Stimulated activated CD4-positive, alpha-beta T cell treated with anti-CD3 and anti-CD28 coated beads, Interleukin-12 subunit alpha, Interleukin-12 subunit beta, amount 100 ng/mL, for 24 hours (primary cell): Measurements from ENCODE around the gene MC3R.

Experiments
- DNase-seq, 2 experiments: peaks; one replicate each; pipeline ENCODE4 v3.0.0-alpha.2; 2020; ENCODE audit warnings: low read depth in 2 of 2

MC3R gene

GRCh38 chr20:56249956-56250355 is 1.4 kb downstream of the MC3R start:
- DNase-seq, result no peak

- no peak for DNase-seq
Observed at GRCh38 chr20:56257604-56258003, 9.1 kb downstream of the MC3R start.

DNA sequence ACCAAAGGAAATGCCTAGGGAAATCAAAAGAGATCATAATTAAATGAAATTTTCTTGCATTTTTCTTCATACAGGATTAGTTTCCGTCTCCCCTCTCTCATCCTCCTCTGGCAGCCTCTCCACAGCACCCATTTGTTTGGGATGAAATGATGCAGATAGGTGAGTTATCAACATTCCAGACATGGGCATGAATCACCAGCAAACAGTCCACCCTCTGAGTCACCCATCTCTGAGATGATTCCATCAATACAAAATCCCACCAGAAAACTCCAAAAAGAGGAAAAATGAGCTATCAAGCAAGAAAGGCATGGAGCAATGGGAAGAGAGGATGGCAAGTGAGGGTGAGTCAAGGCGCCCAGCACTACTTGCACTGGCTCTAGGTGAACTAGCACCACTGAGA is 11.4 kb downstream of the MC3R start:
- no peak for DNase-seq

DNA sequence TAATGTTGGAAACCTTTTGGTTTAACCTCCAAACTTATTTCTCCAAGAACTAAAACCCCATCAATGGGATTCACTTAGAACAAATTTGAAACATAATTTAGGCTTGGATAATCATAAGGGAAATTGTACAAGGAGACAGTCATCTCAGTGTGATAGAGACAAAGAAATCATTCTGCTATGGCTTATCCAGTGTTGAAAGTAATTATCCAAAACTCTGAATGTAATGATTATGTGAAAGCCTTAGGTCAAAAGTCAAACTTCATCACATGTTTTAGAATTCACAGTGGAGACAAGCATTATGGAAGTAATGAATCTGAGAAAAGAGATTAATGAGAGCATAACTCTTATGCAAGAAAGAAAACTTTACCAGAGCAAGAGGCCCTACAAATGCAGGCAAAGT is 20.0 kb downstream of the MC3R start:
- no peak for DNase-seq

- DNase-seq, result no peak
Observed at GRCh38 chr20:56271974-56272373, 23.4 kb downstream of the MC3R start.

DNA sequence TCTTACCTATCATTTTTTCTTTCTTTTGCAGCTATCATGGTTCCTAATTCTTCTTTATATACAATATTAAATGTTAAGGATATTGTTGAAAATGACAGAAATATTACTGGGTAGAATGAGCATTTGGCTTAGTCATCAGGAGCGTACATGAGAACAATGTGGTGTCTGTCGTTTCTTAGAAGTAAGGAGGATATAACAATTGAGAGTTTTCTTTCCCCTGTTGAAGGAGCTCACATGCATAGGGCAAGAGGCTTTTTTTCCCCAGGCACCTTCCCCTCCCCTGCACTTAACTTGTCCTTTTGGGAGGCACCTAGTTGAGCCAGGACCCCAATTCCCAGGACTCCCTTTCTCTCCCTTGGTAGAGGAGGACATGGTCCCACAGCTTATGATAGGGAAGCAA is 25.0 kb downstream of the MC3R start:
- no peak for DNase-seq

DNA sequence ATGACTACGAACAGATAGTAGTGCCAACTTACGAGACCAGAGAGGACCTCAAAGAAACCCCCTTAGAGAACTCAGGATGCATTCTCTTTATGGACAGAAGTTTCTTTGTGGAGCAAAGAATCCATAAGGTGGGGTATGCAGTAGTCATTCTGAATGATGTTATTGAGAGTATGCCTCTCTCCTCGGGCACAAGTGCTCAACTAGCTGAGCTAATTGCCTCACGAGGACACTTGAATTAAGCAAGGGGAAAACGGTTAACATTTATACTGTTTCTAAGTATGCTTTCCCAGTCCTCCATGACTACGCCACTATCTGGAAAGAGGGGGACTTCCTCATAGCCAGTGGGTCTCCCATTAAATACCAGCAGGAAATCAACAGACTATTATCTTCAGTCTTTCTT is 25.6 kb downstream of the MC3R start:
- DNase-seq, result no peak

DNA sequence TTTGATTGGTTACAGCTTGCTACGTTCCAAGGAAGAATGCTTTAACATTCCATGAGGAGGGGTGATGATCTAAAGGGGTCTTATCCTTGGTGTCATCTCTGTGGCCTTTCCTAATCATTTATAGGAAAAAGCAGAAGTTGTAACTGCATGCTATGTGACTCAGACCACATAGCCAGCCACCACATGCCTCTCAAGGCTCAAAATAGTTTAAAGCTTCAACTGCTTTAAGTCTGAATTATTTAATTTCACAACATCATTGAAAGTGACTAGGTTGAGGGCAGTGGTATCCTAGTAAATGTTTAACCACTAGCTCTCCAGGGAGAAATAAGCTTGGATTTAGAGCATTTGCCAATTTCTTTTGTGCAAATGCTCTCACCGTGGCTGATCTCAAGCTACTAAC is 29.7 kb downstream of the MC3R start:
- DNase-seq, result no peak

- DNase-seq, result no peak
Observed at GRCh38 chr20:56285496-56285895, 37.0 kb downstream of the MC3R start.

GRCh38 chr20:56289652-56290051 is 41.1 kb downstream of the MC3R start:
- no peak for DNase-seq

GRCh38 chr20:56299362-56299761 is 50.8 kb downstream of the MC3R start:
- no peak for DNase-seq
